ENCODE data around the gene FXYD6. TPM values are rescaled to one million over a fixed set of nuclear protein-coding genes. Genes with fewer than 3 reads are reported as not detected.

FXYD6 gene
- total and polyA plus RNA-seq, 2 donors: 24.1 to 25.7 TPM

- H3K9me3 ChIP-seq (ENCODE audit: control insufficient read depth in 2 of 2, insufficient read depth in 1 of 2, low read length in 1 of 2): no peaks in the 10 kb centered on the region
- H3K27ac ChIP-seq (ENCODE audit: low read depth in 1 of 2, low read length in 1 of 2): no peak overlapping the region
- no peaks in the 10 kb centered on the region for H3K36me3 ChIP-seq (ENCODE audit: control insufficient read depth in 2 of 2, insufficient read depth in 2 of 2, low read length in 1 of 2)
- peaks cover 33 to 57% of the 10 kb centered on the region in 2 donors for H3K4me1 ChIP-seq (ENCODE audit: control insufficient read depth in 2 of 2, insufficient read depth in 2 of 2, low read length in 2 of 2)
- WGBS: 71% methylated on average over 7 of the region's 7 CpGs
- no peak for DNase-seq (ENCODE audit: low read depth in 6 of 9, low spot score in 9 of 9)
- no peaks in the 10 kb centered on the region for H3K27me3 ChIP-seq (ENCODE audit: control insufficient read depth in 2 of 2, insufficient read depth in 1 of 2, low read length in 1 of 2)
- H3K4me3 ChIP-seq (ENCODE audit: low read length in 2 of 2): no peak overlapping the region
Measured at GRCh38 chr11:117833401-117833891, 43.0 kb downstream of the FXYD6 start.

DNA sequence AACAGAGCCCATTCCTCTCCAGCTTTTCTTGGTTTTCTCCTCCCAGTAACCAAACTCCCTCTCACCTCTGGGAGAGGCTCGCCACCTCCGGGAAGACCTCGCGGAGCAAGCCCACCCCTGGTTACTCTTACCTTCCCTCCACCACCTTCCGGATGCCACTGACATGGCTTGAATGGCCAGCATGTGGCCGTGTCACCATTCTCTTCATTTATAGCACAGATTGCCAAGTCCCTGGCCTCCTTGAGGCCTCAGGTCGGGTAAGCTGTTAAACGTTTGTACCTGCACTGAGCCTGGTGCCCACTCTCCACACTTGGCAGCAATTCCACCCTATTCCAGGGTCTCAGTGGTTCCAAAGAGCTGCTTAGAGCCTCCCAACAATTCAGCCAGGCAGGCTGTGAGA, 43.9 kb downstream of the FXYD6 start:
- no peak for DNase-seq (ENCODE audit: low read depth in 6 of 9, low spot score in 9 of 9)
- WGBS: 92% methylated on average over 8 of the region's 8 CpGs

GRCh38 chr11:117831661-117832415, 44.6 kb downstream of the FXYD6 start:
- WGBS: 86% methylated on average over 7 of the region's 7 CpGs

More for the DNA sequence above, 43.9 kb downstream of the FXYD6 start:
- H3K4me1 ChIP-seq (ENCODE audit: control insufficient read depth in 2 of 2, insufficient read depth in 2 of 2, low read length in 2 of 2): peaks cover 43 to 64% of the 10 kb centered on the region in 2 donors
- H3K27ac ChIP-seq (ENCODE audit: low read depth in 1 of 2, low read length in 1 of 2): peak overlapping the region in 1 of 2 donors; percentile 3
- no peak overlapping the region for H3K4me3 ChIP-seq (ENCODE audit: low read length in 2 of 2)
- no peaks in the 10 kb centered on the region for H3K9me3 ChIP-seq (ENCODE audit: control insufficient read depth in 2 of 2, insufficient read depth in 1 of 2, low read length in 1 of 2)
- no peaks in the 10 kb centered on the region for H3K36me3 ChIP-seq (ENCODE audit: control insufficient read depth in 2 of 2, insufficient read depth in 2 of 2, low read length in 1 of 2)
- no peaks in the 10 kb centered on the region for H3K27me3 ChIP-seq (ENCODE audit: control insufficient read depth in 2 of 2, insufficient read depth in 1 of 2, low read length in 1 of 2)

GRCh38 chr11:117830674-117831351, 45.6 kb downstream of the FXYD6 start:
- Histone ChIP-seq H3K27ac (ENCODE audit: low read depth in 1 of 2, low read length in 1 of 2) (peak overlapping the region; percentile 47 to 59), H3K36me3 (ENCODE audit: control insufficient read depth in 2 of 2, insufficient read depth in 2 of 2, low read length in 1 of 2) (no peaks in the 10 kb centered on the region), H3K9me3 (ENCODE audit: control insufficient read depth in 2 of 2, insufficient read depth in 1 of 2, low read length in 1 of 2) (no peaks in the 10 kb centered on the region), H3K4me3 (ENCODE audit: low read length in 2 of 2) (no peak overlapping the region), H3K27me3 (ENCODE audit: control insufficient read depth in 2 of 2, insufficient read depth in 1 of 2, low read length in 1 of 2) (no peaks in the 10 kb centered on the region), H3K4me1 (ENCODE audit: control insufficient read depth in 2 of 2, insufficient read depth in 2 of 2, low read length in 2 of 2) (peaks cover 43 to 66% of the 10 kb centered on the region in 2 donors)
- WGBS: 19% methylated on average over 6 of the region's 6 CpGs
- DNase-seq (ENCODE audit: low read depth in 6 of 9, low spot score in 9 of 9): peak in 2 of 9 donors; percentile 45 to 61

More at GRCh38 chr11:117831661-117832415, 44.6 kb downstream of the FXYD6 start:
- Histone ChIP-seq H3K4me1 (ENCODE audit: control insufficient read depth in 2 of 2, insufficient read depth in 2 of 2, low read length in 2 of 2) (peaks cover 43 to 65% of the 10 kb centered on the region in 2 donors), H3K9me3 (ENCODE audit: control insufficient read depth in 2 of 2, insufficient read depth in 1 of 2, low read length in 1 of 2) (no peaks in the 10 kb centered on the region), H3K27me3 (ENCODE audit: control insufficient read depth in 2 of 2, insufficient read depth in 1 of 2, low read length in 1 of 2) (no peaks in the 10 kb centered on the region), H3K27ac (ENCODE audit: low read depth in 1 of 2, low read length in 1 of 2) (peak overlapping the region in 1 of 2 donors; percentile 59), H3K36me3 (ENCODE audit: control insufficient read depth in 2 of 2, insufficient read depth in 2 of 2, low read length in 1 of 2) (no peaks in the 10 kb centered on the region), H3K4me3 (ENCODE audit: low read length in 2 of 2) (no peak overlapping the region)
- no peak for DNase-seq (ENCODE audit: low read depth in 6 of 9, low spot score in 9 of 9)

DNA sequence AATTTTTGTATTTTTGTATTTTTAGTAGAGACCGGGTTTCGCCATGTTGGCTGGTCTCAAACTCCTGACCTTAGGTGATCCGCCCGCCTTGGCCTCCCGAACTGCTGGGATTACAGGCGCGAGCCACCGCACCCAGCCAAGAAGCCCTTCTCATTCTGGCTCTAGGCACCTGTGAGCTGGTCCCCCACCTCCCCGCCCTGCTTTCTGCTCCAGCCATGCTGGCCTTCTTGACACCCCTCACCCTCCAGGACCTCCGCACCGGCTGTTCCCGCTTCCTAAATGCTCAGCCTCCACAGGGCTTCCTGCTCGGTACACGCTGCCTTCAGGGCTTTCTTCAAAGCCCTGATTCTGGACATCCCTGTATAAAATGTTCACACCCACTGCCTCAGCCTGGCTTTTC, 46.4 kb downstream of the FXYD6 start:
- H3K36me3 ChIP-seq (ENCODE audit: control insufficient read depth in 2 of 2, insufficient read depth in 2 of 2, low read length in 1 of 2): no peaks in the 10 kb centered on the region
- no peak for DNase-seq (ENCODE audit: low read depth in 6 of 9, low spot score in 9 of 9)
- peaks cover 47 to 74% of the 10 kb centered on the region in 2 donors for H3K4me1 ChIP-seq (ENCODE audit: control insufficient read depth in 2 of 2, insufficient read depth in 2 of 2, low read length in 2 of 2)
- H3K9me3 ChIP-seq (ENCODE audit: control insufficient read depth in 2 of 2, insufficient read depth in 1 of 2, low read length in 1 of 2): no peaks in the 10 kb centered on the region
- WGBS: 95% methylated on average over 14 of the region's 14 CpGs
- peak overlapping the region; percentile 36 to 59 for H3K27ac ChIP-seq (ENCODE audit: low read depth in 1 of 2, low read length in 1 of 2)
- no peak overlapping the region for H3K4me3 ChIP-seq (ENCODE audit: low read length in 2 of 2)
- H3K27me3 ChIP-seq (ENCODE audit: control insufficient read depth in 2 of 2, insufficient read depth in 1 of 2, low read length in 1 of 2): no peaks in the 10 kb centered on the region

GRCh38 chr11:117829369-117829725, 47.1 kb downstream of the FXYD6 start:
- no peak for DNase-seq (ENCODE audit: low read depth in 6 of 9, low spot score in 9 of 9)
- Histone ChIP-seq H3K4me3 (ENCODE audit: low read length in 2 of 2) (no peak overlapping the region), H3K4me1 (ENCODE audit: control insufficient read depth in 2 of 2, insufficient read depth in 2 of 2, low read length in 2 of 2) (peaks cover 55 to 81% of the 10 kb centered on the region in 2 donors), H3K27me3 (ENCODE audit: control insufficient read depth in 2 of 2, insufficient read depth in 1 of 2, low read length in 1 of 2) (no peaks in the 10 kb centered on the region), H3K36me3 (ENCODE audit: control insufficient read depth in 2 of 2, insufficient read depth in 2 of 2, low read length in 1 of 2) (no peaks in the 10 kb centered on the region), H3K9me3 (ENCODE audit: control insufficient read depth in 2 of 2, insufficient read depth in 1 of 2, low read length in 1 of 2) (no peaks in the 10 kb centered on the region), H3K27ac (ENCODE audit: low read depth in 1 of 2, low read length in 1 of 2) (peak overlapping the region; percentile 67 to 87)
- 88% methylated on average over 7 of the region's 7 CpGs for WGBS

GRCh38 chr11:117828611-117829368, 47.7 kb downstream of the FXYD6 start:
- no peaks in the 10 kb centered on the region for H3K27me3 ChIP-seq (ENCODE audit: control insufficient read depth in 2 of 2, insufficient read depth in 1 of 2, low read length in 1 of 2)
- DNase-seq (ENCODE audit: low read depth in 6 of 9, low spot score in 9 of 9): peak in 3 of 9 donors; percentile 63 to 77 (median 69)
- H3K27ac ChIP-seq (ENCODE audit: low read depth in 1 of 2, low read length in 1 of 2): peak overlapping the region; percentile 67 to 87
- H3K36me3 ChIP-seq (ENCODE audit: control insufficient read depth in 2 of 2, insufficient read depth in 2 of 2, low read length in 1 of 2): no peaks in the 10 kb centered on the region
- H3K9me3 ChIP-seq (ENCODE audit: control insufficient read depth in 2 of 2, insufficient read depth in 1 of 2, low read length in 1 of 2): no peaks in the 10 kb centered on the region
- peaks cover 60 to 84% of the 10 kb centered on the region in 2 donors for H3K4me1 ChIP-seq (ENCODE audit: control insufficient read depth in 2 of 2, insufficient read depth in 2 of 2, low read length in 2 of 2)
- H3K4me3 ChIP-seq (ENCODE audit: low read length in 2 of 2): no peak overlapping the region
- 47% methylated on average over 16 of the region's 16 CpGs for WGBS

DNA sequence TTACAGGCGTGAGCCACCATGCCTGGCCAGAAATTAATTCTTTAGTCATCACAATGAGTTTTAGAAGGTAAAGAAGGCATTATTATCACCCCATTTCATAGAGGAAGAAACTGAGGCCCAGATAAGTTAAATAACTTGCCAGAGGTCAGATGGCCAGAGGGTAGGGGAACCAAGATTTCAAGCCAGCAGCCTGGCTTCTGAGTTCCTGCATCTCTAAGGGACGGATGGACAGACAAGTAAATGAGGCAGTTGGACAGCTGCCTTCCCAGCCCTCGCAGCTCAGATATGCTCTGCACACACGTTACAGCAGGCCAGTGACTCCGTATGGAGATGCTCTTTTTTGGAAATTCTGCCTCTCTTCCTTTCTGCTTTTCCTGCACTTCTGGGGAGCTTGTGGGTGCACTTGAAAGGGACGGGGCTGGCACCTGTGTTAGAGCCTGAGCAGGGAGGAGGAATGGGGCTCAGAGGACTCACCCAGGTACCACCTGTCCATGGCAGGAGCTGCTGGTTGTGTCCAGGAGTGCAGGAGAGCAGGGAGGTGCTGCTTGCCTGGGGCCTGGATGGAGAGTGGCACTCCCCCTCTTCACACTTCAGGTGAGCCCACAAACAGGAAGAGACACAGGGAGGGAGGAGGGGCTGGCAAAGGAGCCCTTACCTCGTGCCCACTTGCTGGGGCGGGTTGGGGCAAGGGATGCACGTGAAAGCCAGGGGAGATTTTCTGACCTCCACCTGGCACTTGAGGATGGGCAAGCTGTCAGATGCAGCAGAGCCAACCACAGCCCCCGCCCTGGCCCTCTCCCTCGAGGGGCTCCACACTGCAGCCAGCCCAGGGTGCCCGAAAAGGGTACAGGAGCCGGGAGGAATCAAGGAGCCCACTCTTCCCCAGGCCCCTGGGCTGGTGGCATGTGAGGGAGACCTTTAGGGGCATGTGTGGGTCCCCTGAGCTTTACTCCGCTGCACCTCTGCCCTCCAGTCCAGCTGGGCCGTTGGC, 48.6 kb downstream of the FXYD6 start:
- Histone ChIP-seq H3K27ac (ENCODE audit: low read depth in 1 of 2, low read length in 1 of 2) (peak overlapping the region; percentile 59 to 87), H3K9me3 (ENCODE audit: control insufficient read depth in 2 of 2, insufficient read depth in 1 of 2, low read length in 1 of 2) (no peaks in the 10 kb centered on the region), H3K4me1 (ENCODE audit: control insufficient read depth in 2 of 2, insufficient read depth in 2 of 2, low read length in 2 of 2) (peaks cover 70 to 85% of the 10 kb centered on the region in 2 donors), H3K36me3 (ENCODE audit: control insufficient read depth in 2 of 2, insufficient read depth in 2 of 2, low read length in 1 of 2) (no peaks in the 10 kb centered on the region), H3K27me3 (ENCODE audit: control insufficient read depth in 2 of 2, insufficient read depth in 1 of 2, low read length in 1 of 2) (no peaks in the 10 kb centered on the region), H3K4me3 (ENCODE audit: low read length in 2 of 2) (no peak overlapping the region)
- DNase-seq (ENCODE audit: low read depth in 6 of 9, low spot score in 9 of 9): peak in 3 of 9 donors; percentile 45 to 73 (median 50)
- WGBS: 16% methylated on average over 15 of the region's 15 CpGs

All from thymus (tissue), 11 donors.